Tibial nerve (tissue), 4 donors: ENCODE measurements around the gene ABHD10.

Source experiments
- CTCF ChIP-seq, 5 experiments: fragments of 200-600 bp in 3 of 5; fragments of 450-650 bp in 2 of 5; sonication (generic) in 3 of 5; IDR thresholded peaks; one replicate each; pipeline ENCODE4 v1.5.1; 2016 to 2019; ENCODE audit warnings: antibody characterized with exemption in 5 of 5, mild to moderate bottlenecking in 3 of 5, moderate library complexity in 2 of 5
- EP300 ChIP-seq, 2 donors: sonication (generic); formaldehyde crosslinking; IDR thresholded peaks; one replicate each; pipeline ENCODE4 v1.6.1; 2017; ENCODE audit warnings: antibody characterized with exemption in 2 of 2, mild to moderate bottlenecking in 1 of 2
- POLR2A ChIP-seq, 2 donors: fragments of 450-650 bp; IDR thresholded peaks; one replicate each; pipeline ENCODE4 v1.6.1; 2017; ENCODE audit warnings: antibody characterized with exemption in 2 of 2, mild to moderate bottlenecking in 2 of 2, moderate library complexity in 2 of 2

GRCh38 chr3:112013784-112014143 lies 34.9 kb downstream of the ABHD10 start:
- TF ChIP-seq POLR2A (IDR thresholded peaks at IDR 0.05) (no peak), EP300 (IDR thresholded peaks at IDR 0.05) (no peak), CTCF (IDR thresholded peaks at IDR 0.05) (no peak)
